Thyroid gland (tissue), 4 donors: ENCODE results near the gene KCNIP4.

ENCODE experiments used
- CTCF ChIP-seq, 6 experiments: fragments of 200-600 bp in 3 of 6; fragments of 450-650 bp in 3 of 6; sonication (generic) in 3 of 6; IDR thresholded peaks; one replicate each; pipeline ENCODE4 v1.5.1; 2016 to 2019; ENCODE audit warnings: antibody characterized with exemption in 6 of 6, mild to moderate bottlenecking in 2 of 6, inconsistent platforms in 1 of 6, moderate library complexity in 1 of 6
- POLR2A ChIP-seq, 2 donors: fragments of 450-650 bp; IDR thresholded peaks; one replicate each; pipeline ENCODE4 v1.6.1; 2017; ENCODE audit warnings: antibody characterized with exemption in 2 of 2, mild to moderate bottlenecking in 2 of 2, moderate library complexity in 1 of 2

GRCh38 chr4:21177092-21177491 lies 771.5 kb downstream of the KCNIP4 start:
- TF ChIP-seq CTCF (IDR thresholded peaks at IDR 0.05), result no peak
- no peak for TF ChIP-seq POLR2A (IDR thresholded peaks at IDR 0.05)
